Spleen (tissue), 11 donors: ENCODE data around the gene TMEM198. TPM values are rescaled to one million over a fixed set of nuclear protein-coding genes. Genes with fewer than 3 reads are reported as not detected.

ENCODE experiments used
- DNase-seq: peaks from one replicate; pipeline ENCODE4 v3.0.0-alpha.2; 2020
- H3K27ac ChIP-seq, 8 donors: fragments of 200-600 bp; sonication (generic) in 7 of 8; 1 replicate in 4 of 8; 2 replicates in 4 of 8; pipeline versions ENCODE4 v1.5.0 to v1.8.0; 2016 to 2021; ENCODE audit warnings: inconsistent platforms in 4 of 8, mild to moderate bottlenecking in 4 of 8, moderate library complexity in 1 of 8
- H3K27me3 ChIP-seq, 7 donors: fragments of 200-600 bp; sonication (generic) in 6 of 7; replicated peaks in 1 of 7; 1 replicate in 4 of 7; 2 replicates in 3 of 7; pipeline versions ENCODE4 v1.5.0 to v1.8.0; 2016 to 2021; ENCODE audit warnings: inconsistent platforms in 3 of 7, mild to moderate bottlenecking in 1 of 7
- H3K36me3 ChIP-seq, 6 donors: fragments of 200-600 bp; sonication (generic) in 5 of 6; 1 replicate in 4 of 6; 2 replicates in 2 of 6; pipeline versions ENCODE4 v1.5.0 to v1.8.0; 2016 to 2021; ENCODE audit warnings: inconsistent platforms in 2 of 6
- H3K4me1 ChIP-seq, 6 donors: fragments of 200-600 bp; sonication (generic) in 5 of 6; 1 replicate in 3 of 6; 2 replicates in 3 of 6; pipeline versions ENCODE4 v1.5.0 to v1.8.0; 2016 to 2021; ENCODE audit warnings: inconsistent platforms in 3 of 6
- H3K4me3 ChIP-seq, 8 donors: fragments of 200-600 bp; sonication (generic) in 7 of 8; 1 replicate in 4 of 8; 2 replicates in 4 of 8; pipeline versions ENCODE4 v1.5.0 to v1.8.0; 2016 to 2021; ENCODE audit warnings: inconsistent platforms in 4 of 8, mild to moderate bottlenecking in 4 of 8, moderate library complexity in 2 of 8
- H3K9me3 ChIP-seq, 8 donors: fragments of 200-600 bp; sonication (generic) in 7 of 8; 1 replicate in 4 of 8; 2 replicates in 4 of 8; pipeline versions ENCODE4 v1.5.0 to v1.8.0; 2016 to 2021; ENCODE audit warnings: inconsistent platforms in 4 of 8
- POLR2A ChIP-seq, 3 donors: fragments of 450-650 bp; IDR thresholded peaks; one replicate each; pipeline ENCODE4 v1.5.1; 2017; ENCODE audit warnings: antibody characterized with exemption in 3 of 3, mild to moderate bottlenecking in 1 of 3
- POLR2AphosphoS5 ChIP-seq, 3 donors: sonication (generic); formaldehyde crosslinking; IDR thresholded peaks; one replicate each; pipeline ENCODE4 v1.5.1; 2017; ENCODE audit warnings: antibody characterized with exemption in 3 of 3
- WGBS, 5 donors: extraction: QIAGEN DNeasy Blood & Tissue Kit in 3 of 5; methylation state at CpG; one replicate each; pipeline versions ENCODE4 v1.1.5 to v1.1.7; 2013 to 2018; 5-methylcytosine and 5-hydroxymethylcytosine counted together
- intact Hi-C: fragments of 100-400 bp; cut with DNase I; formaldehyde crosslinking; loops from one replicate; pipeline ENCODE4 v1.15.0; 2023; ENCODE audit warnings: low total_unique reads
- polyA plus RNA-seq, 3 donors: library from polyadenylated mRNA; stranded (reverse); fragments of 200-250 nt; gene quantifications; one replicate each; pipeline ENCODE4 v1.2.1, GENCODE V29; 2013
- total RNA-seq, 7 donors: library from RNA; depleted of rRNA in 3 of 7; stranded (reverse); fragments of >200 nt in 3 of 7; fragmentation: NEBNext Ultra II Directional in 4 of 7; extraction: Animal tissue kit (Norgen Biotek cat#: 25700) in 4 of 7; gene quantifications; one replicate each; pipeline versions ENCODE4 v1.1.0 to v1.2.1, GENCODE V29; 2016 to 2021
- TF ChIP-seq, protein P1 (sequence below), 11 experiments: fragments of 200-600 bp in 7 of 11; fragments of 450-650 bp in 4 of 11; sonication (generic) in 4 of 11; IDR thresholded peaks in 8 of 11; conservative IDR thresholded peaks in 3 of 11; 1 replicate in 7 of 11; 2 replicates in 4 of 11; pipeline versions ENCODE4 v1.4.0 to v1.8.0; 2016 to 2021; ENCODE audit warnings: antibody characterized with exemption in 11 of 11, inconsistent platforms in 4 of 11, mild to moderate bottlenecking in 1 of 11
- donor health status: healthy with polysubstance abuse.
- donor health status: DM: no; HTN: no; CAD: no; lungs with moderate emphysema.
- donor health status: DM: no; HTN: no; CAD: no.
- donor health status: Bipolar disorder and iron deficiency.
- donor health status: healthy.
- donor health status: DM: no; HTN: no; CAD: no.
- donor health status: DM: yes; HTN: yes; CAD: no.

TMEM198 gene
- total and polyA plus RNA-seq, 10 donors: 0.39 to 2.8 (median 1.3) TPM

DNA sequence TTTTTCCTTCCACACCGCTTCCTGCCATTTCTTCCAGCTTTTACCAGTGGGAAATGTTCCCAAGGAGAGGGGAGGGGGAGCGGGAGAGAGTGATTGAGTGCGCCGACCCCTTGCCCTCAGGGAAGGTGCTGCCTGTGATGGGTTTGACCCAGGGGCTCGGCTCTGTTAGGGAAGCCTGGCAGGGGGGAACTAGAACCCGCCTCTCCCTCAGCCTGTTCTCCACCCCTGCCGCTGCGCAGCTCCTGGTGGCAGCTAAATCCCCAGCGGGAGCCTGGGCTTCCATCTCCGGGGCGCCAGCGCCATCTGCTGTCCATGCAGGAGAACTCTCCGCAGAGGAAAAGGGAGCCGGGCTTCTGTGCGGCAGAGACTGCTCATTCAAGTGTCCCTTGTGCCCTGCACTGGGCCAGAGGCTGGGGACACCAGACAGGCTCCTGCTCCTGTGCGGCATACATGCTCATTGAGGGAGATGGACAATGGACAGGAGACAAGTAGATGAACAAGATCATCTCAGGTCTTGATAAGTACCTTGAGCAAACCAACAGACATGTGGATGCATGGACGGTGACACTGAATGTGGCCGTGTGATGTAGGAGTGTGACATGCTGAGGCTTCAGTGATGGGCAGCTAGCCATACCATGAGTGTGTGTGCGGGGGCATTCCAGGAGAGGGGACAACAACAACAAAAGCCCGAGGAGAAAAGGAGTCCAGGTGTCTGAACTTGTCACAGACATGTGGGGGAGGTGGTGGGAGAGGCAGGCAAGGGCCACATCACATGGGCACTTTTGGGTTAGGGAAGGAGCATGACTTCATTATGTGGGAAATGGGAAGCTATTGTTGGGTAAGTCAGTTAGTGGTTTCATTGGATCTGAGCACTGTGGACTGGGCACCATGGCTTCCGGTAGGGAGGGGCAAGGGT is 13.5 kb upstream of the TMEM198 start:
- Histone ChIP-seq H3K4me3 (peak overlapping the region in 1 of 8 donors; percentile 1), H3K27me3 (peaks cover 5 to 83% (median 45%) of the 10 kb centered on the region in 7 donors), H3K36me3 (no peaks in the 10 kb centered on the region), H3K9me3 (no peaks in the 10 kb centered on the region), H3K27ac (no peak overlapping the region), H3K4me1 (peaks cover 0 to 9% (median 6%) of the 10 kb centered on the region in 6 donors)
- intact Hi-C loops: loop anchor here (2.0 to 10.0 kb wide), 2 partner anchors 56 to 128 kb away; no protein-coding TSS in a partner anchor
- 15 to 16% (median 15%) methylated on average over 19 to 21 of the region's 21 CpGs for WGBS, 5 donors
- TF ChIP-seq, protein P1, sequence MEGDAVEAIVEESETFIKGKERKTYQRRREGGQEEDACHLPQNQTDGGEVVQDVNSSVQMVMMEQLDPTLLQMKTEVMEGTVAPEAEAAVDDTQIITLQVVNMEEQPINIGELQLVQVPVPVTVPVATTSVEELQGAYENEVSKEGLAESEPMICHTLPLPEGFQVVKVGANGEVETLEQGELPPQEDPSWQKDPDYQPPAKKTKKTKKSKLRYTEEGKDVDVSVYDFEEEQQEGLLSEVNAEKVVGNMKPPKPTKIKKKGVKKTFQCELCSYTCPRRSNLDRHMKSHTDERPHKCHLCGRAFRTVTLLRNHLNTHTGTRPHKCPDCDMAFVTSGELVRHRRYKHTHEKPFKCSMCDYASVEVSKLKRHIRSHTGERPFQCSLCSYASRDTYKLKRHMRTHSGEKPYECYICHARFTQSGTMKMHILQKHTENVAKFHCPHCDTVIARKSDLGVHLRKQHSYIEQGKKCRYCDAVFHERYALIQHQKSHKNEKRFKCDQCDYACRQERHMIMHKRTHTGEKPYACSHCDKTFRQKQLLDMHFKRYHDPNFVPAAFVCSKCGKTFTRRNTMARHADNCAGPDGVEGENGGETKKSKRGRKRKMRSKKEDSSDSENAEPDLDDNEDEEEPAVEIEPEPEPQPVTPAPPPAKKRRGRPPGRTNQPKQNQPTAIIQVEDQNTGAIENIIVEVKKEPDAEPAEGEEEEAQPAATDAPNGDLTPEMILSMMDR (IDR thresholded peaks at IDR 0.05 in 8 of 11, conservative IDR thresholded peaks at IDR 0.05 in 3 of 11): peak; percentile 92 to 98 (median 94)
- peak in 2 of 3 donors; percentile 33 to 52 for TF ChIP-seq POLR2AphosphoS5 (IDR thresholded peaks at IDR 0.05)
- no peak for TF ChIP-seq POLR2A (IDR thresholded peaks at IDR 0.05)
- DNase-seq: peak; percentile 96

GRCh38 chr2:219531639-219532377 is 12.0 kb upstream of the TMEM198 start:
- WGBS, 5 donors: 66 to 84% (median 77%) methylated on average over 15 to 20 of the region's 20 CpGs
- peaks cover 0 to 9% (median 6%) of the 10 kb centered on the region in 6 donors for H3K4me1 ChIP-seq
- H3K27me3 ChIP-seq: peaks cover 5 to 81% (median 36%) of the 10 kb centered on the region in 7 donors
- no peaks in the 10 kb centered on the region for H3K36me3 ChIP-seq
- H3K4me3 ChIP-seq: no peak overlapping the region
- no peaks in the 10 kb centered on the region for H3K9me3 ChIP-seq
- H3K27ac ChIP-seq: no peak overlapping the region
- TF ChIP-seq POLR2A (IDR thresholded peaks at IDR 0.05): no peak
- no peak for TF ChIP-seq POLR2AphosphoS5 (IDR thresholded peaks at IDR 0.05)
- TF ChIP-seq, protein P1 (IDR thresholded peaks at IDR 0.05 in 8 of 11, conservative IDR thresholded peaks at IDR 0.05 in 3 of 11): no peak
- intact Hi-C loops: loop anchor here (2.0 to 10.0 kb wide), 2 partner anchors 57 to 129 kb away; no protein-coding TSS in a partner anchor
- peak; percentile 70 for DNase-seq

DNA sequence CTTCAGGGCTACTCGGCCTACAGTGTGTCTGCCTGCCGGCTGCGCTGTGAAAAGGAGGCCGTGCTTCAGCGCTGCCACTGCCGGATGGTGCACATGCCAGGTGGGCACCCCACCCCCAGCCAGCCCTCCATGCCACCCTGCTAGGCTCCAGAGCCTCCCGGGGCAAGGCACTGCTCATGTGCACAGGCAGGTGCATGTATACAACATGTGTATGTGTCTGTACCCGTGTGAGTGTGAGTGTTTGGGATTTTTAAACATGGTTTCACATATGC is 11.5 kb upstream of the TMEM198 start:
- intact Hi-C loops: loop anchor here (10.0 kb wide), 1 partner anchor 58 kb away; no protein-coding TSS in a partner anchor
- peaks cover 0 to 9% (median 6%) of the 10 kb centered on the region in 6 donors for H3K4me1 ChIP-seq
- TF ChIP-seq POLR2A (IDR thresholded peaks at IDR 0.05) (no peak), POLR2AphosphoS5 (IDR thresholded peaks at IDR 0.05) (no peak)
- TF ChIP-seq, protein P1 (IDR thresholded peaks at IDR 0.05 in 8 of 11, conservative IDR thresholded peaks at IDR 0.05 in 3 of 11): no peak
- no peaks in the 10 kb centered on the region for H3K36me3 ChIP-seq
- WGBS, 5 donors: 67 to 92% (median 85%) methylated on average over 1 to 8 of the region's 8 CpGs
- no peak overlapping the region for H3K4me3 ChIP-seq
- H3K9me3 ChIP-seq: no peaks in the 10 kb centered on the region
- DNase-seq: peak; percentile 71
- H3K27ac ChIP-seq: no peak overlapping the region
- peaks cover 5 to 81% (median 34%) of the 10 kb centered on the region in 7 donors for H3K27me3 ChIP-seq
